K562 (cell line): ENCODE measurements around the gene ZBTB38. TPM values are rescaled to one million over a fixed set of nuclear protein-coding genes. Genes with fewer than 3 reads are reported as not detected.

Experiments used
- ATAC-seq: fragments of 200-7000 bp; cut with Tn5 transposase; 3 replicates; pipeline ENCODE4 v1.9.1; 2020; ENCODE audit warnings: moderate library complexity
- BruUV-seq: library from RNA; stranded (reverse); fragments of 400-500 nt; replicated peaks from 2 replicates; lab custom pipeline; 2021; lab: Mats Ljungman, UMichigan
- CTCF ChIA-PET: fragments of 300-600 bp; formaldehyde crosslinking; extraction: SDS; loops from one replicate; lab custom pipeline; 2021; ENCODE audit warnings: low intra/inter-chr PET ratio; lab: Yijun Ruan, JAX
- POLR2A ChIA-PET: fragments of 300-600, 350-650 bp; sonication (Branson Sonifier 250); formaldehyde crosslinking; extraction: SDS; loops from one replicate; lab custom pipeline; 2021; ENCODE audit warnings: antibody characterized with exemption, inconsistent platforms; lab: Yijun Ruan, JAX
- DNase-seq, 4 experiments: peaks; one replicate each; pipeline versions ENCODE4 v3.0.0 to v3.0.0-alpha.2; 2011 to 2018; ENCODE audit warnings: low spot score in 3 of 4, mixed read lengths in 3 of 4; ENCODE audit errors: extremely low read depth in 1 of 4
- FAIRE-seq: peaks from 2 replicates; lab custom pipeline; 2011; peaks lifted over from hg19 to GRCh38; lab: Jason Lieb, UNC
- H2AFZ ChIP-seq: 2 replicates; pipeline ENCODE4 v1.6.0; 2011; ENCODE audit warnings: low read depth, low read length, control low read depth, inconsistent platforms
- H3K27ac ChIP-seq: fragments of 200-600 bp; 3 replicates; pipeline ENCODE4 v1.8.0; 2011; ENCODE audit warnings: low read depth, mild to moderate bottlenecking, control low read depth, inconsistent platforms, low read length, moderate library complexity, mixed read lengths; ENCODE audit errors: extremely low read depth
- H3K27me3 ChIP-seq, 2 experiments: fragments of 300-600 bp in 1 of 2; 2 replicates in 1 of 2; 3 replicates in 1 of 2; pipeline versions ENCODE4 v1.6.0 to v1.8.0; 2011; ENCODE audit warnings: inconsistent platforms in 2 of 2, low read length in 2 of 2, mild to moderate bottlenecking in 1 of 2, mixed read lengths in 1 of 2, moderate library complexity in 1 of 2; ENCODE audit not compliant: control insufficient read depth in 2 of 2, insufficient read depth in 2 of 2
- H3K36me3 ChIP-seq: fragments of 300-600 bp; 3 replicates; pipeline ENCODE4 v1.8.0; 2011; ENCODE audit warnings: mild to moderate bottlenecking, low read length, inconsistent platforms; ENCODE audit not compliant: control insufficient read depth, insufficient read depth
- H3K4me1 ChIP-seq, 2 experiments: fragments of 200-600 bp in 1 of 2; replicated peaks in 1 of 2; 2 replicates in 1 of 2; 3 replicates in 1 of 2; pipeline versions ENCODE4 v1.5.1 to v1.8.0; 2011; ENCODE audit warnings: inconsistent platforms in 2 of 2, low read length in 2 of 2, mild to moderate bottlenecking in 1 of 2, mixed read lengths in 1 of 2, moderate library complexity in 1 of 2; ENCODE audit not compliant: control insufficient read depth in 2 of 2, insufficient read depth in 2 of 2
- H3K4me2 ChIP-seq: 2 replicates; pipeline ENCODE4 v1.6.1; 2011; ENCODE audit warnings: low read length, control low read depth, inconsistent platforms, mixed read lengths; ENCODE audit not compliant: insufficient read depth
- H3K4me3 ChIP-seq: fragments of 200-600 bp; sonication (generic), shearing (Covaris generic); 2 replicates; pipeline ENCODE4 v1.5.1; 2016; ENCODE audit warnings: control low read depth, inconsistent platforms
- H3K79me2 ChIP-seq: fragments of 200-600 bp; 3 replicates; pipeline ENCODE4 v1.8.0; 2011; ENCODE audit warnings: low read length, inconsistent platforms; ENCODE audit not compliant: control insufficient read depth, insufficient read depth
- H3K9ac ChIP-seq, 2 experiments: 2 replicates each; pipeline versions ENCODE4 v1.6.0 to v1.6.1; 2011; ENCODE audit warnings: low read depth in 2 of 2, low read length in 2 of 2, control low read depth in 1 of 2, inconsistent platforms in 1 of 2, mild to moderate bottlenecking in 1 of 2, mixed read lengths in 1 of 2; ENCODE audit not compliant: insufficient read depth in 1 of 2
- H3K9me1 ChIP-seq: one replicate; pipeline ENCODE4 v1.6.0; 2011; ENCODE audit warnings: inconsistent platforms, mild to moderate bottlenecking, low read length, moderate library complexity; ENCODE audit not compliant: control insufficient read depth, insufficient read depth
- H3K9me3 ChIP-seq: replicated peaks from 2 replicates; pipeline ENCODE4 v1.5.1; 2011; ENCODE audit warnings: low read depth, low read length, inconsistent platforms; ENCODE audit not compliant: control insufficient read depth, insufficient read depth
- H4K20me1 ChIP-seq: replicated peaks from 2 replicates; pipeline ENCODE4 v1.6.1; 2011; ENCODE audit warnings: low read length, inconsistent platforms, mixed read lengths; ENCODE audit not compliant: control insufficient read depth, insufficient read depth
- BHLHE40 ChIP-seq: IDR thresholded peaks from 2 replicates; pipeline ENCODE4 v1.6.1; 2011; ENCODE audit warnings: low read length, improper control_type of control experiment
- COPS2 ChIP-seq: fragments of 450-650 bp; conservative IDR thresholded peaks from 2 replicates; pipeline ENCODE4 v1.6.1; 2016; ENCODE audit warnings: mild to moderate bottlenecking, moderate library complexity
- HDAC8 ChIP-seq: fragments of 450-650 bp; IDR thresholded peaks from 2 replicates; pipeline ENCODE4 v1.6.1; 2016; ENCODE audit warnings: mild to moderate bottlenecking, missing genetic modification characterization, moderate library complexity, missing compliant biosample characterization
- KLF13 ChIP-seq: fragments of 450-650 bp; IDR thresholded peaks from 2 replicates; pipeline ENCODE4 v1.6.1; 2016; ENCODE audit warnings: missing genetic modification characterization, low read depth, mild to moderate bottlenecking, missing compliant biosample characterization, moderate library complexity, borderline replicate concordance
- NR2C1 ChIP-seq, 2 experiments: fragments of 450-650 bp; IDR thresholded peaks; 2 replicates each; pipeline ENCODE4 v1.6.1; 2017; ENCODE audit warnings: mild to moderate bottlenecking in 2 of 2, antibody characterized with exemption in 1 of 2, inconsistent platforms in 1 of 2, missing compliant biosample characterization in 1 of 2, missing genetic modification characterization in 1 of 2
- RCOR1 ChIP-seq, 2 experiments: IDR thresholded peaks; 2 replicates each; pipeline ENCODE4 v1.6.1; 2012; ENCODE audit warnings: low read depth in 2 of 2, low read length in 2 of 2, borderline replicate concordance in 1 of 2, improper control_type of control experiment in 1 of 2
- RUNX1 ChIP-seq: sonication (generic); IDR thresholded peaks from 2 replicates; pipeline ENCODE4 v1.6.1; 2016; ENCODE audit warnings: antibody characterized with exemption, low read depth
- ZNF232 ChIP-seq: sonication (generic); formaldehyde crosslinking; IDR thresholded peaks from 2 replicates; pipeline ENCODE4 v1.8.0; 2022; ENCODE audit warnings: mild to moderate bottlenecking, missing genetic modification reagents
- ZNF311 ChIP-seq: fragments of 250-450 bp; sonication (Bioruptor Pico); IDR thresholded peaks from 2 replicates; pipeline ENCODE4 v1.4.0; 2020; ENCODE audit warnings: mild to moderate bottlenecking, moderate library complexity
- ZNF316 ChIP-seq: fragments of 450-650 bp; IDR thresholded peaks from 2 replicates; pipeline ENCODE4 v1.6.1; 2016
- WGBS: fragments of 100-300 bp; shearing (Covaris generic); methylation state at CpG from one replicate; pipeline ENCODE4 v1.1.6; 2016; ENCODE audit warnings: low coverage, mixed read lengths; ENCODE audit not compliant: insufficient coverage; ENCODE audit errors: missing lambda C conversion rate; 5-methylcytosine and 5-hydroxymethylcytosine counted together
- in situ Hi-C: fragments of 300-500 bp; cut with MboI; formaldehyde crosslinking; loops from 4 replicates; pipeline ENCODE4 v1.15.0; 2018; ENCODE audit warnings: inconsistent platforms, mixed read lengths
- intact Hi-C: fragments of 100-400 bp; cut with micrococcal nuclease; formaldehyde crosslinking; loops from 2 replicates; pipeline ENCODE4 v1.14.2; 2022
- polyA plus RNA-seq, 8 experiments: library from polyadenylated mRNA; depleted of rRNA in 4 of 8; stranded (reverse) in 5 of 8; unstranded in 3 of 8; fragments of >200 nt; fragmentation: Nextera tagmentation in 2 of 8; fragmentation: Illumina TruSeq in 1 of 8; extraction: Ambion mirVana in 2 of 8; extraction: Trizol in 1 of 8; gene quantifications; 2 replicates each; pipeline versions ENCODE4 v1.2.1 to v1.2.3, GENCODE V29; 2011 to 2014; ENCODE audit warnings: inconsistent platforms in 1 of 8, missing spikeins in 1 of 8
- total RNA-seq, 7 experiments: library from RNA; depleted of rRNA in 6 of 7; stranded (reverse); fragments of >200 nt in 6 of 7; fragmentation: Illumina TruSeq in 2 of 7; extraction: Trizol in 2 of 7; gene quantifications; 2 replicates each; pipeline versions ENCODE4 v1.2.1 to v1.2.3, GENCODE V29; 2011 to 2021; ENCODE audit warnings: low replicate concordance in 1 of 7
- TF ChIP-seq, protein P1 (sequence below): fragments of 450-650 bp; conservative IDR thresholded peaks from 2 replicates; pipeline ENCODE4 v1.6.1; 2016; ENCODE audit warnings: missing genetic modification characterization, low read depth, mild to moderate bottlenecking, control low read depth, missing compliant biosample characterization

Gene ZBTB38
- total and polyA plus RNA-seq, 9 of the 15 experiments (the other 6 are each of a cell fraction or from before 2014, with no cell fraction given) = 12.1 to 39.4 (median 22.9) TPM

DNA sequence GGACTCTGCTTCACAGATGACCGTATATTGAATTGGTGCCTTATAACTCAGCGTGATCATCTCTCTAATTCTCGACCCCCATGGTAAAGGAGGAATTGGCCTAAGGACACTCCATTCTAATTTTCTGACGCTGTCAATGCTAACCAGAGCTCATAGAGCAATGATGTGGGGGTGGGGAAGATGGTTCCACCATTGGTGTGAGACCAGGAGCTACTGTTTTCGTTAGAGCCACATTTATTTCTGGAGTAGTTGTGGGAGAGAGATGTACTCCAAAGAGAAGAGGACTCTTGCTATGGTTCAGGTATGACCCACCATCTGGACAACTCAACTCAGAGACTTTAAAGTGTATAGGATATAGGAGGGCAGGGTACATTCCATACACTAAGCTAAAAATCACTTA, 16.3 kb downstream of the ZBTB38 start:
- H3K27me3 ChIP-seq = no peaks in the 10 kb centered on the region
- H3K79me2 ChIP-seq = no peaks in the 10 kb centered on the region
- H3K9me3 ChIP-seq = no peaks in the 10 kb centered on the region
- H3K4me3 ChIP-seq = no peak overlapping the region
- ChIA-PET POLR2A (interaction anchor here (0.6 to 4.2 kb wide), 7 partner anchors 8 to 551 kb away, joined by 3 to 27 read pairs (median 4); no protein-coding TSS in a partner anchor), CTCF (no interaction called here)
- FAIRE-seq (no peak), DNase-seq (no peak), ATAC-seq (no peak)
- no peak overlapping the region for H3K4me2 ChIP-seq
- 57% methylated on average over 5 of the region's 5 CpGs for WGBS
- intact Hi-C loops = no loop called here
- H3K9me1 ChIP-seq = no peaks in the 10 kb centered on the region
- H3K27ac ChIP-seq = no peak overlapping the region
- no peak overlapping the region for H3K9ac ChIP-seq
- peaks cover 61% of the 10 kb centered on the region for H3K36me3 ChIP-seq
- no peak overlapping the region for H2AFZ ChIP-seq
- BruUV-seq = no TSS peak
- TF ChIP-seq ZNF311 (CRISPR knock-in tag) (no peak), ZNF232 (CRISPR knock-in tag) (no peak), RUNX1 (no peak), BHLHE40 (no peak), RCOR1 (IDR thresholded peaks at IDR 0.05; ENCODE audit: borderline replicate concordance in 1 of 2, low read depth in 2 of 2, low read length in 2 of 2) (no peak), KLF13 (tag) (no peak), COPS2 (no peak), NR2C1 (IDR thresholded peaks at IDR 0.05) (no peak), NR2C1 (tag; IDR thresholded peaks at IDR 0.05) (no peak), HDAC8 (tag) (no peak), ZNF316 (no peak)
- TF ChIP-seq, protein P1, sequence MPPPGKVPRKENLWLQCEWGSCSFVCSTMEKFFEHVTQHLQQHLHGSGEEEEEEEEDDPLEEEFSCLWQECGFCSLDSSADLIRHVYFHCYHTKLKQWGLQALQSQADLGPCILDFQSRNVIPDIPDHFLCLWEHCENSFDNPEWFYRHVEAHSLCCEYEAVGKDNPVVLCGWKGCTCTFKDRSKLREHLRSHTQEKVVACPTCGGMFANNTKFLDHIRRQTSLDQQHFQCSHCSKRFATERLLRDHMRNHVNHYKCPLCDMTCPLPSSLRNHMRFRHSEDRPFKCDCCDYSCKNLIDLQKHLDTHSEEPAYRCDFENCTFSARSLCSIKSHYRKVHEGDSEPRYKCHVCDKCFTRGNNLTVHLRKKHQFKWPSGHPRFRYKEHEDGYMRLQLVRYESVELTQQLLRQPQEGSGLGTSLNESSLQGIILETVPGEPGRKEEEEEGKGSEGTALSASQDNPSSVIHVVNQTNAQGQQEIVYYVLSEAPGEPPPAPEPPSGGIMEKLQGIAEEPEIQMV = no peak
- in situ Hi-C loops = no loop called here
- peaks cover 0 to 6% of the 10 kb centered on the region in 2 experiments; a peak in 3 of 5 replicates for H3K4me1 ChIP-seq
- no peaks in the 10 kb centered on the region for H4K20me1 ChIP-seq
